GM11168 (cell line): ENCODE measurements around the gene GPR137C.

ENCODE experiments used
- in situ Hi-C: fragments of 300-500 bp; cut with MboI; formaldehyde crosslinking; loops from one replicate; pipeline ENCODE4 v1.12.0; 2022; ENCODE audit warnings: low sequenced_read_pairs; ENCODE audit not compliant: unreplicated experiment

Gene GPR137C

GRCh38 chr14:52552063-52552988 is at the start of gene GPR137C, which contains the start of gene TXNDC16:
Gene GPR137C (plus strand): TSS chr14:52552836. CDS start chr14:52553148, 312 bp downstream.
Gene TXNDC16 (minus strand): TSS chr14:52552505. CDS start chr14:52543557, 8,948 bp downstream.
- in situ Hi-C loops: no loop called here

GRCh38 chr14:52513249-52513648 is 39.4 kb upstream of the GPR137C start:
- in situ Hi-C loops: no loop called here

GRCh38 chr14:52514046-52514811 is 38.4 kb upstream of the GPR137C start:
- in situ Hi-C loops: no loop called here

- in situ Hi-C loops: no loop called here
Observed at GRCh38 chr14:52522033-52522432, 30.6 kb upstream of the GPR137C start.

GRCh38 chr14:52522581-52523345 is 29.9 kb upstream of the GPR137C start:
- in situ Hi-C loops: no loop called here

GRCh38 chr14:52527052-52527451 is 25.6 kb upstream of the GPR137C start:
- in situ Hi-C loops: no loop called here

- in situ Hi-C loops: no loop called here
Observed at GRCh38 chr14:52531481-52531880, 21.2 kb upstream of the GPR137C start.

- in situ Hi-C loops: no loop called here
Observed at GRCh38 chr14:52536269-52536668, 16.4 kb upstream of the GPR137C start.

- in situ Hi-C loops: no loop called here
Observed at GRCh38 chr14:52538623-52539022, 14.0 kb upstream of the GPR137C start.

GRCh38 chr14:52545584-52546317 is 6.9 kb upstream of the GPR137C start:
- in situ Hi-C loops: no loop called here

GRCh38 chr14:52546318-52546670 is 6.3 kb upstream of the GPR137C start:
- in situ Hi-C loops: no loop called here

GRCh38 chr14:52547027-52547426 is 5.6 kb upstream of the GPR137C start:
- in situ Hi-C loops: no loop called here

- in situ Hi-C loops: no loop called here
Observed at GRCh38 chr14:52547526-52547925, 5.1 kb upstream of the GPR137C start.

- in situ Hi-C loops: no loop called here
Observed at GRCh38 chr14:52550661-52551060, 2.0 kb upstream of the GPR137C start.

GRCh38 chr14:52551205-52551604 is 1.4 kb upstream of the GPR137C start:
- in situ Hi-C loops: no loop called here

GRCh38 chr14:52551696-52552062 is 957 bp upstream of the GPR137C start:
- in situ Hi-C loops: no loop called here

GRCh38 chr14:52553002-52553670 is 500 bp downstream of the GPR137C start:
- in situ Hi-C loops: no loop called here

GRCh38 chr14:52553671-52554575 is 1.3 kb downstream of the GPR137C start:
- in situ Hi-C loops: no loop called here
